Ovary (tissue), 9 donors: ENCODE measurements around the gene PSD. TPM values are rescaled to one million over a fixed set of nuclear protein-coding genes. Genes with fewer than 3 reads are reported as not detected.

Source experiments
- DNase-seq, 5 donors: peaks; one replicate each; pipeline ENCODE4 v3.0.0-alpha.2; 2019 to 2020
- H3K27ac ChIP-seq, 2 donors: fragments of 200-600 bp; one replicate each; pipeline versions ENCODE4 v1.5.1 to v1.8.0; 2019 to 2022
- H3K27me3 ChIP-seq: fragments of 200-600 bp; one replicate; pipeline ENCODE4 v1.8.0; 2022
- H3K36me3 ChIP-seq: fragments of 200-600 bp; sonication (generic); one replicate; pipeline ENCODE4 v1.5.1; 2019
- H3K4me1 ChIP-seq: one replicate; pipeline ENCODE4 v1.8.1; 2013; ENCODE audit warnings: mild to moderate bottlenecking, moderate library complexity; ENCODE audit not compliant: insufficient read depth
- H3K4me3 ChIP-seq: fragments of 200-600 bp; sonication (generic); one replicate; pipeline ENCODE4 v1.5.1; 2017
- H3K9me3 ChIP-seq, 2 donors: fragments of 200-600 bp in 1 of 2; sonication (generic) in 1 of 2; one replicate each; pipeline versions ENCODE4 v1.5.1 to v1.8.1; 2013 to 2019; ENCODE audit warnings: mild to moderate bottlenecking in 1 of 2, moderate library complexity in 1 of 2
- CTCF ChIP-seq, 3 donors: fragments of 450-650 bp in 2 of 3; fragments of 200-600 bp in 1 of 3; IDR thresholded peaks; one replicate each; pipeline versions ENCODE4 v1.5.1 to v1.8.0; 2016 to 2022; ENCODE audit warnings: antibody characterized with exemption in 3 of 3, mild to moderate bottlenecking in 1 of 3
- EP300 ChIP-seq: sonication (generic); formaldehyde crosslinking; IDR thresholded peaks from one replicate; pipeline ENCODE4 v1.6.1; 2017; ENCODE audit warnings: antibody characterized with exemption
- POLR2A ChIP-seq: fragments of 450-650 bp; IDR thresholded peaks from one replicate; pipeline ENCODE4 v1.6.1; 2017; ENCODE audit warnings: antibody characterized with exemption, mild to moderate bottlenecking, moderate library complexity
- WGBS, 3 donors: extraction: QIAGEN DNeasy Blood & Tissue Kit in 1 of 3; methylation state at CpG; one replicate each; pipeline versions ENCODE4 v1.1.5 to v1.1.7; 2013 to 2017; 5-methylcytosine and 5-hydroxymethylcytosine counted together
- intact Hi-C, 4 donors: fragments of 100-400 bp; cut with DNase I; formaldehyde crosslinking; loops; one replicate each; pipeline versions ENCODE4 v1.11.0 to v1.15.1; 2022 to 2023
- polyA plus RNA-seq, 2 donors: library from polyadenylated mRNA; stranded (reverse); fragments of 200-250 nt in 1 of 2; fragments of 350-450 nt in 1 of 2; fragmentation: Illumina TruSeq in 1 of 2; extraction: RNeasy Lipid Tissue Mini Kit (QIAGEN cat#74804) in 1 of 2; gene quantifications; one replicate each; pipeline ENCODE4 v1.2.3, GENCODE V29; 2013 to 2014
- total RNA-seq, 7 donors: library from RNA; depleted of rRNA in 2 of 7; stranded (reverse); fragments of >200 nt in 2 of 7; fragmentation: NEBNext Ultra II Directional in 3 of 7; extraction: Animal tissue kit (Norgen Biotek cat#: 25700) in 3 of 7; gene quantifications; one replicate each; pipeline versions ENCODE4 v1.1.0 to v1.2.4, GENCODE V29; 2016 to 2023
- donor health status: DM: no; HTN: no; CAD: no; lungs with moderate emphysema.
- donor health status: DM: no; HTN: no; CAD: no.
- donor health status: Bipolar disorder and iron deficiency.
- donor health status: DM: yes; HTN: yes; CAD: no.
- donor health status: DM: no; HTN: no; CAD: no.
- donor health status: DM: yes; HTN: yes; CAD: no.

PSD gene
- total and polyA plus RNA-seq, 9 donors = 4.4 to 34.7 (median 23.2) TPM

DNA sequence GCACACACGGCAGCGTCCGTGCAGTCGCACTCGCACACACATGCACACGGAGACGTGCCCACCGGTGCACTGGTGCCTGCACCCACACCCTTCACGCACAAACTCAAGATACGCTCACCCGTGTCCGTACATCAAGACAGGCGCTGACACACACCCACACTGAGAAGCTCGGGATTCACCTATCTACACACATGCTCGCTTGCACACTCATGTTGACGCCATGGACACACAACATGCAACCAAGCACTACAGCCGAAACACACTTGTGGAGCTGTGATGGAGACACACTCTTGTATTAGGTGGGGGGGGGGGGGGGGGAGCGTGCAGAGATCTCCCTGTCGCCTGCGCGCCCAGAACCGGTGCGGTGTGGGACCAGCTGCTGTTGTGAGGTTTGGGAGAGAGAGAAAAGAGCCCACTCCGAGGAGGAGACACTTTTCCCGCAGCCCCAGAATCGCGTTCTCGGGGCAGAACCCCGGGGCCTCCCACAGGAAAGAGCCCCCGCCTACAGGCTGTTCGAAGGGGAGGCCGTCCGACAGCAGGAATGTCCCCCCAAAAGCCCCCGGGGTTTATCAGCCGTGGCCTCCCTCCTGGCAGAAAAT, 23.7 kb downstream of the PSD start:
- Histone ChIP-seq H3K36me3 (no peaks in the 10 kb centered on the region), H3K4me3 (peak overlapping the region; percentile 75), H3K4me1 (peaks cover 9% of the 10 kb centered on the region), H3K9me3 (no peaks in the 10 kb centered on the region), H3K27ac (peak overlapping the region; percentile 92 to 97), H3K27me3 (no peaks in the 10 kb centered on the region)
- peak in 1 of 5 donors; percentile 67 for DNase-seq
- intact Hi-C loops = loop anchor here in 2 of 4 donors (5.0 to 10.0 kb wide), 3 partner anchors 87 to 190 kb away; no protein-coding TSS in a partner anchor
- WGBS, 3 donors = 1% methylated on average over 35 of the region's 35 CpGs
- no peak for TF ChIP-seq POLR2A
- no peak for TF ChIP-seq EP300
- TF ChIP-seq CTCF (IDR thresholded peaks at IDR 0.05) = no peak

GRCh38 chr10:102394079-102394800, 24.3 kb downstream of the PSD start:
- TF ChIP-seq POLR2A (peak; percentile 86), CTCF (IDR thresholded peaks at IDR 0.05) (peak; percentile 96 to 99 (median 99)), EP300 (peak; percentile 71)

DNA sequence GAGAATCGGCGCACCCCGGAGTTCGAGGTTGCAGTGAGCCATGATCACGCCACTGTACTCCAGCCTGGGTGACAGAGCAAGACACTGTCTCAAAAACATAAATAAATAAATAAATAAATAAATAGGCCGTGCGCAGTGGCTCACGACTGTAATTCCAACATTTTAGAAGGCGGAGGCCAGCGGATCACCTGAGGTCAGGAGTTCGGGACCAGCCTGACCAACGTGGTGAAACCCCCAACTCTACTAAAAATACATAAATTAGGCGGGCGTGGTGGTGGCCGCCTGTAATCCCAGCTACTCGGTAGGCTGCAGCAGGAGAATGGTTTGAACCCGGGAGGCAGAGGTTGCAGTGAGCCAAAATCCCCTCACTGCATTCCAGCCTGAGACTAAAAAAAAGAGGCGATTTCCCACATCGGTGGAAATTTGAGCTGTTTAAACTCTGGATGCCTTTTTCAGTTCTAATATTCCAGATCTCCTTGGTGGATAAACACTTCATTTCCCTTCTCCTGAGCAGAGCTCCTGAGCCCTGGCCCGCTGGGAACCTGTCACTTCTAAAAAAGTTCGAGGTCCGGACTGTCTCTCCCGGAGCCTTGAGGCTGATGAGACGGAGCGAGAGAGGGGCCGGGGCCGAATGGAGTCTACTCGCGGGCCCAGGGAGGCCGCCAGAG, 25.0 kb downstream of the PSD start:
- TF ChIP-seq POLR2A = no peak
- no peak for TF ChIP-seq EP300
- no peak for TF ChIP-seq CTCF (IDR thresholded peaks at IDR 0.05)
- peak in 1 of 5 donors; percentile 48 for DNase-seq
- H3K27ac ChIP-seq = peak overlapping the region; percentile 92 to 97
- no peaks in the 10 kb centered on the region for H3K27me3 ChIP-seq
- 25 to 31% (median 25%) methylated on average over 30 of the region's 30 CpGs for WGBS, 3 donors
- no peaks in the 10 kb centered on the region for H3K36me3 ChIP-seq
- no peaks in the 10 kb centered on the region for H3K9me3 ChIP-seq
- intact Hi-C loops = loop anchor here in 2 of 4 donors (5.0 to 10.0 kb wide), 2 partner anchors 189 to 191 kb away; no protein-coding TSS in a partner anchor
- H3K4me1 ChIP-seq = peaks cover 6% of the 10 kb centered on the region
- H3K4me3 ChIP-seq = peak overlapping the region; percentile 75

More at GRCh38 chr10:102394079-102394800, 24.3 kb downstream of the PSD start:
- peaks cover 6% of the 10 kb centered on the region for H3K4me1 ChIP-seq
- no peaks in the 10 kb centered on the region for H3K36me3 ChIP-seq
- H3K9me3 ChIP-seq = no peaks in the 10 kb centered on the region
- no peaks in the 10 kb centered on the region for H3K27me3 ChIP-seq
- H3K4me3 ChIP-seq = peak overlapping the region; percentile 75
- 0 to 1% (median 0%) methylated on average over 62 to 71 of the region's 71 CpGs for WGBS, 3 donors
- DNase-seq = peak; percentile 92 to 96 (median 94)
- intact Hi-C loops = loop anchor here in 2 of 4 donors (5.0 to 10.0 kb wide), 2 partner anchors 188 to 191 kb away; no protein-coding TSS in a partner anchor
- H3K27ac ChIP-seq = peak overlapping the region; percentile 92 to 97

DNA sequence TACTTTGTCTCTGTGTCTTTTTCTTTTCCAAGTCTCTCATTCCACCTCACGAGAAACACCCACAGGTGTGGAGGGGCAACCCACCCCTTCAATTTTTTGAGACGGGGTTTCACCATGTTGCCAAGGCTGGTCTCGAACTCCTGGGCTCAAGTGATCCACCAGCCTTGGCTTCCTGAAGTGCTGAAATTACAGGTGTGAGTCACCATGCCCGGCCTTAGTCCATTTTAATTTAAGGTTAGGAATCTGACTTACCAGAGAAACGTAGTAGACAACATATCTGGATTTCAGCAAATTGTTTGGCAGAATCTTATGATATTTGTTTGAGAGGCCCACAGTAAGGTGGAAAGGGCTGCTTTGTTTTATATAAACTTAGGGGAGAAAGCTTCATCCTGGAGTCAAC, 26.3 kb downstream of the PSD start:
- H3K27me3 ChIP-seq = no peaks in the 10 kb centered on the region
- no peaks in the 10 kb centered on the region for H3K36me3 ChIP-seq
- peaks cover 6% of the 10 kb centered on the region for H3K4me1 ChIP-seq
- no peak overlapping the region for H3K27ac ChIP-seq
- H3K4me3 ChIP-seq = no peak overlapping the region
- 76 to 82% (median 81%) methylated on average over 5 of the region's 5 CpGs for WGBS, 3 donors
- intact Hi-C loops = loop anchor here in 2 of 4 donors (5.0 to 10.0 kb wide), 2 partner anchors 190 to 192 kb away; no protein-coding TSS in a partner anchor
- TF ChIP-seq EP300 (no peak), CTCF (IDR thresholded peaks at IDR 0.05) (no peak), POLR2A (no peak)
- no peaks in the 10 kb centered on the region for H3K9me3 ChIP-seq
- DNase-seq = no peak
